Measurements from ENCODE around the gene PEPD. TPM values are rescaled to one million over a fixed set of nuclear protein-coding genes. Genes with fewer than 3 reads are reported as not detected.

PEPD gene
- polyA plus RNA-seq, 1 donor from 2014 or later, result 91.1 TPM

GRCh38 chr19:33470686-33471085 lies 50.9 kb downstream of the PEPD start:
- Mint-ChIP-seq H3K36me3 (peaks cover 6% of the 10 kb centered on the region), H3K27ac (no peak overlapping the region), H3K27me3 (no peaks in the 10 kb centered on the region), H3K4me3 (no peak overlapping the region), H3K9me3 (no peaks in the 10 kb centered on the region), H3K4me1 (no peaks in the 10 kb centered on the region)

- no peak overlapping the region for H3K27ac Mint-ChIP-seq
Observed at GRCh38 chr19:33470040-33470330, 51.6 kb downstream of the PEPD start.

GRCh38 chr19:33469171-33470039 lies 52.2 kb downstream of the PEPD start:
- H3K27me3 Mint-ChIP-seq, result no peaks in the 10 kb centered on the region
- H3K9me3 Mint-ChIP-seq, result no peaks in the 10 kb centered on the region
- H3K4me3 Mint-ChIP-seq, result no peak overlapping the region
- no peak overlapping the region for H3K27ac Mint-ChIP-seq
- H3K36me3 Mint-ChIP-seq, result peaks cover 6% of the 10 kb centered on the region
- no peaks in the 10 kb centered on the region for H3K4me1 Mint-ChIP-seq

More at GRCh38 chr19:33470040-33470330, 51.6 kb downstream of the PEPD start:
- Mint-ChIP-seq H3K4me3 (no peak overlapping the region), H3K4me1 (no peaks in the 10 kb centered on the region), H3K36me3 (peaks cover 6% of the 10 kb centered on the region), H3K9me3 (no peaks in the 10 kb centered on the region), H3K27me3 (no peaks in the 10 kb centered on the region)

GRCh38 chr19:33468361-33469170 lies 53.0 kb downstream of the PEPD start:
- Mint-ChIP-seq H3K27ac (no peak overlapping the region), H3K36me3 (peaks cover 3% of the 10 kb centered on the region), H3K27me3 (no peaks in the 10 kb centered on the region), H3K4me1 (no peaks in the 10 kb centered on the region), H3K4me3 (no peak overlapping the region), H3K9me3 (no peaks in the 10 kb centered on the region)

- Mint-ChIP-seq H3K4me1 (no peaks in the 10 kb centered on the region), H3K36me3 (peaks cover 3% of the 10 kb centered on the region), H3K9me3 (no peaks in the 10 kb centered on the region), H3K27ac (no peak overlapping the region), H3K27me3 (no peaks in the 10 kb centered on the region), H3K4me3 (no peak overlapping the region)
Observed at GRCh38 chr19:33467851-33468250, 53.7 kb downstream of the PEPD start.

- H3K4me3 Mint-ChIP-seq, result no peak overlapping the region
- H3K9me3 Mint-ChIP-seq, result no peaks in the 10 kb centered on the region
- no peaks in the 10 kb centered on the region for H3K27me3 Mint-ChIP-seq
- H3K36me3 Mint-ChIP-seq, result peaks cover 2% of the 10 kb centered on the region
- no peaks in the 10 kb centered on the region for H3K4me1 Mint-ChIP-seq
- no peak overlapping the region for H3K27ac Mint-ChIP-seq
Observed at GRCh38 chr19:33465834-33466233, 55.8 kb downstream of the PEPD start.

- Mint-ChIP-seq H3K9me3 (no peaks in the 10 kb centered on the region), H3K27ac (no peak overlapping the region), H3K4me3 (no peak overlapping the region), H3K27me3 (no peaks in the 10 kb centered on the region), H3K36me3 (peaks cover 5% of the 10 kb centered on the region), H3K4me1 (no peaks in the 10 kb centered on the region)
Observed at GRCh38 chr19:33465371-33465770, 56.2 kb downstream of the PEPD start.

- Mint-ChIP-seq H3K27me3 (no peaks in the 10 kb centered on the region), H3K9me3 (no peaks in the 10 kb centered on the region), H3K4me1 (no peaks in the 10 kb centered on the region), H3K4me3 (no peak overlapping the region), H3K36me3 (peaks cover 7% of the 10 kb centered on the region), H3K27ac (no peak overlapping the region)
Observed at GRCh38 chr19:33464733-33465115, 56.9 kb downstream of the PEPD start.

GRCh38 chr19:33464010-33464732 lies 57.4 kb downstream of the PEPD start:
- Mint-ChIP-seq H3K27ac (no peak overlapping the region), H3K27me3 (no peaks in the 10 kb centered on the region), H3K4me3 (no peak overlapping the region), H3K4me1 (no peaks in the 10 kb centered on the region), H3K9me3 (no peaks in the 10 kb centered on the region), H3K36me3 (peaks cover 7% of the 10 kb centered on the region)

- H3K27me3 Mint-ChIP-seq, result no peaks in the 10 kb centered on the region
- no peaks in the 10 kb centered on the region for H3K4me1 Mint-ChIP-seq
- H3K9me3 Mint-ChIP-seq, result no peaks in the 10 kb centered on the region
- peaks cover 7% of the 10 kb centered on the region for H3K36me3 Mint-ChIP-seq
- peak overlapping the region in 1 of 3 donors; percentile 47 for H3K27ac Mint-ChIP-seq
- no peak overlapping the region for H3K4me3 Mint-ChIP-seq
Observed at GRCh38 chr19:33463199-33463598, 58.4 kb downstream of the PEPD start.

- Mint-ChIP-seq H3K4me3 (no peak overlapping the region), H3K9me3 (no peaks in the 10 kb centered on the region), H3K4me1 (no peaks in the 10 kb centered on the region), H3K27ac (no peak overlapping the region), H3K27me3 (no peaks in the 10 kb centered on the region), H3K36me3 (peaks cover 5% of the 10 kb centered on the region)
Observed at GRCh38 chr19:33462112-33462791, 59.3 kb downstream of the PEPD start.

GRCh38 chr19:33461256-33462111 lies 60.1 kb downstream of the PEPD start:
- Mint-ChIP-seq H3K27ac (peak overlapping the region in 1 of 3 donors; percentile 43), H3K27me3 (no peaks in the 10 kb centered on the region), H3K9me3 (no peaks in the 10 kb centered on the region), H3K4me1 (no peaks in the 10 kb centered on the region), H3K36me3 (peaks cover 5% of the 10 kb centered on the region), H3K4me3 (no peak overlapping the region)

- no peaks in the 10 kb centered on the region for H3K4me1 Mint-ChIP-seq
- peaks cover 5% of the 10 kb centered on the region for H3K36me3 Mint-ChIP-seq
- H3K27ac Mint-ChIP-seq, result no peak overlapping the region
- H3K4me3 Mint-ChIP-seq, result no peak overlapping the region
- H3K9me3 Mint-ChIP-seq, result no peaks in the 10 kb centered on the region
- no peaks in the 10 kb centered on the region for H3K27me3 Mint-ChIP-seq
Observed at GRCh38 chr19:33460221-33460908, 61.2 kb downstream of the PEPD start.

All from IgD-negative memory B cell (primary cell).